CD4-positive, alpha-beta T cell (primary cell): Measurements from ENCODE around the gene PPOX. TPM values are rescaled to one million over a fixed set of nuclear protein-coding genes. Genes with fewer than 3 reads are reported as not detected.
A peak's percentile ranks its signal among the peaks of the same experiment; 100 is the strongest.

ENCODE experiments used
- ATAC-seq: fragments of 200-7000 bp; cut with Tn5 transposase; one replicate; pipeline ENCODE4 v1.10.0; 2022; ENCODE audit warnings: mild to moderate bottlenecking; ENCODE audit not compliant: poor library complexity
- CTCF ChIA-PET: fragments of 350-600 bp; sonication (Branson Sonifier 250); formaldehyde crosslinking; loops from one replicate; lab custom pipeline; 2021; ENCODE audit warnings: antibody characterized with exemption, inconsistent platforms; lab: Charles Lee
- POLR2A ChIA-PET: fragments of 350-600 bp; sonication (Branson Sonifier 250); formaldehyde crosslinking; loops from one replicate; lab custom pipeline; 2021; ENCODE audit warnings: antibody characterized with exemption, inconsistent platforms; lab: Charles Lee
- DNase-seq, 14 experiments: peaks; one replicate each; pipeline ENCODE4 v3.0.0-alpha.2; 2013 to 2020; ENCODE audit warnings: mixed read lengths in 2 of 14
- H3K27ac ChIP-seq, 2 donors: one replicate each; pipeline versions ENCODE4 v1.5.1 to v1.7.0; 2013; ENCODE audit warnings: low read length in 2 of 2, low read depth in 1 of 2, mild to moderate bottlenecking in 1 of 2
- H3K27me3 ChIP-seq, 2 experiments: 1 replicate in 1 of 2; 2 replicates in 1 of 2; pipeline versions ENCODE4 v1.6.1 to v1.7.0; 2013; ENCODE audit warnings: low read length in 2 of 2, control low read depth in 1 of 2, mild to moderate bottlenecking in 1 of 2, moderate library complexity in 1 of 2; ENCODE audit not compliant: insufficient read depth in 2 of 2, control insufficient read depth in 1 of 2
- H3K36me3 ChIP-seq: one replicate; pipeline ENCODE4 v1.6.1; 2013; ENCODE audit warnings: low read length, control low read depth; ENCODE audit not compliant: insufficient read depth
- H3K4me1 ChIP-seq: one replicate; pipeline ENCODE4 v1.6.1; 2013; ENCODE audit warnings: low read length, control low read depth; ENCODE audit not compliant: insufficient read depth
- H3K4me3 ChIP-seq: one replicate; pipeline ENCODE4 v1.5.1; 2013; ENCODE audit warnings: mild to moderate bottlenecking, low read length, moderate library complexity
- H3K9me3 ChIP-seq, 2 experiments: 1 replicate in 1 of 2; 2 replicates in 1 of 2; pipeline versions ENCODE4 v1.6.1 to v1.7.0; 2013; ENCODE audit warnings: low read length in 2 of 2, mild to moderate bottlenecking in 2 of 2, control low read depth in 1 of 2, moderate library complexity in 1 of 2; ENCODE audit not compliant: control insufficient read depth in 1 of 2, insufficient read depth in 1 of 2
- H3K27ac Mint-ChIP-seq: one replicate; pipeline ENCODE4 v1.8.0; 2020; ENCODE audit warnings: mixed read lengths
- H3K27me3 Mint-ChIP-seq: one replicate; pipeline ENCODE4 v1.8.0; 2021; ENCODE audit warnings: mixed read lengths
- H3K36me3 Mint-ChIP-seq: one replicate; pipeline ENCODE4 v1.8.0; 2021; ENCODE audit warnings: low read depth, mixed read lengths
- H3K4me1 Mint-ChIP-seq: one replicate; pipeline ENCODE4 v1.8.0; 2021; ENCODE audit warnings: low read depth, mixed read lengths
- H3K4me3 Mint-ChIP-seq: one replicate; pipeline ENCODE4 v1.8.0; 2020; ENCODE audit warnings: mild to moderate bottlenecking, mixed read lengths
- H3K9me3 Mint-ChIP-seq: one replicate; pipeline ENCODE4 v1.8.0; 2020; ENCODE audit warnings: mixed read lengths
- CTCF ChIP-seq: fragments of 200-600 bp; IDR thresholded peaks from one replicate; pipeline ENCODE4 v1.8.0; 2022; ENCODE audit warnings: antibody characterized with exemption, mild to moderate bottlenecking
- intact Hi-C, 2 experiments: fragments of 100-400 bp; cut with DNase I in 1 of 2; cut with micrococcal nuclease in 1 of 2; formaldehyde crosslinking; loops; one replicate each; pipeline versions ENCODE4 v1.15.1 to v1.9.0; 2023 to 2025; cut with DNase I, micrococcal nuclease
- total RNA-seq, 174 experiments: library from RNA in 2 of 174; stranded (reverse) in 2 of 174; gene quantifications; one replicate each; pipeline ENCODE4 v1.2.3 and lab custom pipeline; 2021 to 2026

The PPOX gene
- total RNA-seq, 2 experiments from 2014 or later: 28.6 to 31.5 TPM

GRCh38 chr1:161197560-161198193, 31.5 kb downstream of the PPOX start:
- Histone ChIP-seq H3K4me1 (peaks cover 61% of the 10 kb centered on the region), H3K36me3 (no peaks in the 10 kb centered on the region), H3K9me3 (no peaks in the 10 kb centered on the region), H3K27me3 (no peaks in the 10 kb centered on the region), H3K4me3 (no peak overlapping the region), H3K27ac (no peak overlapping the region)
- no peak for TF ChIP-seq CTCF
- H3K27me3 Mint-ChIP-seq: no peaks in the 10 kb centered on the region
- DNase-seq (no peak), ATAC-seq (no peak)
- H3K4me3 Mint-ChIP-seq: no peak overlapping the region
- peak overlapping the region; percentile 20 for H3K27ac Mint-ChIP-seq
- ChIA-PET CTCF (no interaction called here), POLR2A (interaction anchor here (0.7 kb wide), 1 partner anchor 108 kb away, joined by 3 read pairs; no protein-coding TSS in a partner anchor)
- no peaks in the 10 kb centered on the region for H3K9me3 Mint-ChIP-seq
- H3K4me1 Mint-ChIP-seq: peaks cover 41% of the 10 kb centered on the region
- peaks cover 8% of the 10 kb centered on the region for H3K36me3 Mint-ChIP-seq
- intact Hi-C loops: loop anchor here in 1 of 2 experiments (2.0 kb wide), 1 partner anchor 29 kb away; no protein-coding TSS in a partner anchor

GRCh38 chr1:161198194-161198896, 32.1 kb downstream of the PPOX start:
- Histone ChIP-seq H3K9me3 (no peaks in the 10 kb centered on the region), H3K4me3 (no peak overlapping the region), H3K36me3 (peaks cover 1% of the 10 kb centered on the region), H3K27ac (no peak overlapping the region), H3K4me1 (peaks cover 61% of the 10 kb centered on the region), H3K27me3 (no peaks in the 10 kb centered on the region)
- ChIA-PET CTCF (no interaction called here), POLR2A (interaction anchor here (1.7 kb wide), 1 partner anchor 16 kb away, joined by 7 read pairs; no protein-coding TSS in a partner anchor)
- no peak overlapping the region for H3K27ac Mint-ChIP-seq
- peaks cover 43% of the 10 kb centered on the region for H3K4me1 Mint-ChIP-seq
- no peaks in the 10 kb centered on the region for H3K27me3 Mint-ChIP-seq
- ATAC-seq: no peak
- H3K9me3 Mint-ChIP-seq: no peaks in the 10 kb centered on the region
- peaks cover 10% of the 10 kb centered on the region for H3K36me3 Mint-ChIP-seq
- no peak for DNase-seq
- H3K4me3 Mint-ChIP-seq: no peak overlapping the region
- TF ChIP-seq CTCF: no peak
- intact Hi-C loops: loop anchor here in 1 of 2 experiments (2.0 kb wide), 1 partner anchor 30 kb away; no protein-coding TSS in a partner anchor

GRCh38 chr1:161198897-161199431, 32.7 kb downstream of the PPOX start, which contains the start of gene ADAMTS4:
Gene ADAMTS4 (minus strand): TSS chr1:161199054. CDS start chr1:161198627, 427 bp downstream.
- Mint-ChIP-seq H3K9me3 (no peaks in the 10 kb centered on the region), H3K4me3 (peak within 1 kb of the TSS; percentile 70), H3K36me3 (peaks cover 14% of the 10 kb centered on the region), H3K27me3 (no peaks in the 10 kb centered on the region), H3K4me1 (peaks cover 50% of the 10 kb centered on the region), H3K27ac (peak within 1 kb of the TSS; percentile 95)
- no peak for TF ChIP-seq CTCF
- CTCF ChIA-PET: no interaction called here
- POLR2A ChIA-PET: interaction anchor here (1.7 kb wide), 1 partner anchor 17 kb away, joined by 7 read pairs; no protein-coding TSS in a partner anchor
- DNase-seq (peak in 1 of 14 experiments; percentile 5), ATAC-seq (no peak)
- H3K9me3 ChIP-seq: no peaks in the 10 kb centered on the region
- no peaks in the 10 kb centered on the region for H3K27me3 ChIP-seq
- H3K4me1 ChIP-seq: peaks cover 63% of the 10 kb centered on the region
- H3K4me3 ChIP-seq: no peak within 1 kb of the TSS
- intact Hi-C loops: loop anchor here in 1 of 2 experiments (2.0 kb wide), 1 partner anchor 30 kb away; no protein-coding TSS in a partner anchor
- peak within 1 kb of the TSS in 1 of 2 donors; percentile 86 for H3K27ac ChIP-seq
- H3K36me3 ChIP-seq: peaks cover 7% of the 10 kb centered on the region
